CD4-positive, alpha-beta T cell treated with Interleukin-17A for 4 hours (primary cell): ENCODE measurements around the gene CTCFL.
"Not testable (repeated sequence)": the region's sequence is repeated elsewhere in the genome, so short reads cannot be mapped to it uniquely, and the experiment has no call there.

Experiments used
- DNase-seq: peaks from one replicate; pipeline ENCODE4 v3.0.0-alpha.2; 2020; ENCODE audit warnings: mixed read lengths

The CTCFL gene

DNA sequence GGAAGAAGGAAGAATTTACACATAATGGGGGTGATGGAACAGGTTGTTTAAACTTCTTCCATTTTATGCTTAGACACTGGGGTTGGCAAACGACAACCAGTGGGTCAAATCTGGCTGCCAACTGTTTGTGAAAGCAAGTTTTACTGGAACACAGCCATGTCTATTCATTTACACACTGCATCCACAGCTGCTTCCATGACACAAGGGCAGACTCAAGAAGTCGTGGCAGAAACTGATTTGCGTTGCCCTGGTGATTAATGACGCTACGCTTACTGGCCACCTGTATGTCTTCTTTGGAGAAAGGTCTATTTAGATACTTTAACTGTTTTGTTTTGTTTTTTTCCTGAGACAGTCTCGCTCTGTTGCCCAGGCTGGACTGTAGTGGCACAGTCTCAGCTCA lies 19.0 kb downstream of the CTCFL start:
- DNase-seq, result no peak

DNA sequence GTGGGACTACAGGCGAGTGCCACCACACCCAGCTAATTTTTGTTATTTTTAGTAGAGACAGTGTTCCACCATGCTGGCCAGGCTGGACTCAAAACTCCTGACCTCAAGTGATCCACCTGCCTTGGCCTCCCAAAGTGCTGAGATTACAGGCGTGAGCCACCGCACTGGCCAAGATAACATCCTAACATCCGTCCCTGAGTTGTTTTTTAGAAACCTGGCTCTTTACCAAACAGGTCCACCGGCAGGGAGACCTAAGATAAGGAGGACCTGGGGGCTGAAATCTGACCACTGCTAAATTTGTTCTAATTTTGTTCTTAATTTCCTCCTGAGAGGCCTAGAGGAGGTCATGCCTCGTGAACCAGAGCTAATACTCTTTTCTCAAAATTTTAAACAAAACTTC lies 20.5 kb downstream of the CTCFL start:
- DNase-seq, result no peak

DNA sequence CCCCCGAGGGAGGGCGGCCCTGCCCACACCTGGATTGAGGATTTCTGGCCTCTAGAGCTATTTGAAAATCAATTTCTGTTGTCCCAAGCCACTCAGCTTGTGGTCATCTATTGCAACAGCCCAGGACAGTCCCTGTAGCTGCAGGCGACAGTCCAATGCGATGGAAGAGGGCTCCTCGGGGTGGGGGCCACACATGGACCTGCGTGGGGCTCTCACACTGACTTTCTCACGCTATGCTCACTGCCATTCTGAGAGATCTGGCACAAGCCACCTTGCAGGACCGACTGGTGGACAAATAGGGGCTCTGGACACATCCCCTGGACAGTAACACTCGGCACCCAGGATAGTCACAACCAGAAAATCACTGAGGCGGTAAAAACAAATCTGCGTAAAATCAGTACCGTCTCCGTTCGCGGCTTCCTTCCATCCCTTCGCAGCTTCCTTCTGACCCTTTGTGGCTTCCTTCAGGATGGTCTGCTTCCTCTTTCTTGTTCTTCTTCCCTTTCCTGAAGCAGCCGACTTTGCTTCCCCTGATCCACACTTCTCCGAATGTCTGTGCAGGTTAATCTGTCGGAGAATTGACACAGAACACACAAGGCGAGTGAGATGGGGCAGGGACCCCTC lies 21.8 kb downstream of the CTCFL start:
- no peak for DNase-seq

DNA sequence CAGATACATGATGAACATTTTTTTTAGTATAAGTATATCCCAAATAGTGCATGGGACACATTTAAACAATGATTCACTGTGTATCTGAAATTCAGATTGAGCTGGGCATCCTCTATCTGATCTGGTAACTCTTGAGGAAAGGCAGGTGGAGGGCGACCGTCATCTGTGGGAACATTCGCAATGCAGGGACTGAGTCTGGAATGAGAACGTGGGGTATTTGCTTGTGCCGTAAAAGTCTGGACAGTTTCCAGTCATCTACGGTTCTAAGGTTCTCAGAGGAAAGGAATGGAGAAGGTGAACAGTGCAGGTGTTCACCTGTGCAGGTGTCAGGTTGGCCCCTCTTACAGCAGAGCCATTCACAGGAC lies 22.6 kb downstream of the CTCFL start:
- no peak for DNase-seq

DNA sequence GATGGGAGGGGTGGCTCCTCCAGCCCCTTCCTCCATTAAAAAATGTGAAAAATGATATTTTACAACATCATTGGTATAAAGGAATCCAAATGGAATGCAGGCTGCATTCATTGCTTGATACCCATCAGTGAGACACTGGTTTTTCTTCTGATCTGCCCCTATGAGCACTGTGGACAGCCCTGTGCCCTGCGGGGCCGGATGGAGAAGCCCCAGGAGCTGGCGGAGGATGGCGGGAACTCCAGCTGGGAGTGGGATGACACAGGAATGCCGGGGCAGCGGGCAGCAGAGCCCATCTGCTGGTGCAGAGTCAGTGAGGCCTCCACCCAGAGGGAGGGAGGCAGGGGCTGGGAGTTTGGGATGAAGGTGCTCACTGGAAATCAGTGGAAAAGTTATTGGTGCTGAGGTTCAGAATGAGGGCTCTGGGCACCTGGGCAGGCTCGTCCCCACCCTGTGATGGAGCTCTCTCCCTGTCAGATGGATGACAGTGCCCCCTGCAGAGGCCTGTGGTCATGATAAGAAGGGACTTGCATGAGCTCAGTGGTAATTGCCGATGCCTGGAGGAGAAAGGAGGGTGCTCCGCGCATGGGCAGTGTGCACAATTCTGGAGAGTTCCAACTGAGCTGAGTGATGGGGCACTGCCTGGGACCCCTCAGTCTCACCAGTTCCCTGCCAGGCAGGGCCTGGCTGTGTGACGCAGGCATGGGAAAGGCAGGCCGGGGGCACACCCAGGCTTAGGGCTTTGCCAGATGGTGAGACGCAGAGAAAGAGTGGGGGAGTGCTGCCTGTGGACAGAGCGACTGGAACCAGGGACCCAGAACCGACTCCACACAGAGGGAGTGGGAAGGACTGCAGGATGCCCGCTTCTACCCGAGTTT lies 23.2 kb downstream of the CTCFL start:
- DNase-seq, result no peak

DNA sequence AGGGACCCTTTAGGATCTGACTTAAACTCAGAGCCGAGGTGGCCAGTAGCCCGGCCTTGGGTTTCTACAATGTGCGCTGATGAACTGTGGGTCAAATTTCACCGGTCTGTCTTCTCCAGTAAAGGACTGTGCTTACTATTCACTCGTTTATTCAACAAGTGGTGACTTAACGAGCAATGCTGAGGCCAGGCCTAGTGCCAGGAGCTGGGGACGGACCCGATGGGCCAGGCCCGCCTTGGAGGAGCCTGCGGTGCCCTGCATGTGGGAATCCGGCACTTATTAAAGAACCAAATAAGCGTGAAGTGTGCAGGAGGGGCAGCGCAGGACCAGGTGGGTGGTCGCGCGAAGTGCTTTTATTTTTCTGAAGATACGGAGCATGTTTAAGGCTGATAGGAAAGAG lies 24.0 kb downstream of the CTCFL start:
- DNase-seq, result no peak

DNA sequence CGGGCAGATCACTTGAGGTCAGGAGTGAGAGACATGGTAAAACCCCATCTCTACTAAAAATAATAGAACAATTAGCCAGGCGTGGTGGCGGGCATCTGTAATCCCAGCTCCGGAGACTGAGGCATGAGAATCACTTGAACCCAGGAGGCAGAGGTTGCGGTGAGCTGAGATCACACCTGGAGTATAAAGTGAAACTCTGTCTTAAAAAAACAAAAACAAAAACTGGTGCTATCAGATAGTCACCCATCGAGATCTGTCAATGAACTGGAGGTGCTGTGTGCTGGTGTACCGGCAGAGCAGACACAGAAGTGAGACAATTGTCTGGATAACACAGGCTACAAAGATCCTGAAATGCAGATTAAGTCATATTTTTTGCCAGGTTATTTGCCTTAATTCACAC lies 24.7 kb downstream of the CTCFL start:
- DNase-seq, result no peak

DNA sequence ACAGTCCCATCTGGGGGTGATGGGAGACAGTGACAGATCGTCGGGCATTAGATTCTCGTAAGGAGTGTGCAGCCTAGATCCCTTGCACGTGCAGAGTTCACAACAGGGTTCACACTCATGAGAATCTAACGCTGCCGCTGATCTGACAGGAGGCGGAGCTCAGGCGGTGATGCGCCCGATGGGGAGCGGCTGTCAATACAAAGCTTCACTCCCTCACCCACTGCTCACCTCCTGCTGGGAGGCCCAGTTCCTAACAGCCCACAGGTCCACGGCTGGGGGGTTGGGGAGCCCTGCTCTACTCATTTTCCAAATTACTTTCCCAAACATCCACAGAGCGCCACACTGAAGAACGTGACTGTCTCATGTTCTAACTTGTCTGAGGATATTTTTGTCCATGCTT lies 25.3 kb downstream of the CTCFL start:
- no peak for DNase-seq

DNA sequence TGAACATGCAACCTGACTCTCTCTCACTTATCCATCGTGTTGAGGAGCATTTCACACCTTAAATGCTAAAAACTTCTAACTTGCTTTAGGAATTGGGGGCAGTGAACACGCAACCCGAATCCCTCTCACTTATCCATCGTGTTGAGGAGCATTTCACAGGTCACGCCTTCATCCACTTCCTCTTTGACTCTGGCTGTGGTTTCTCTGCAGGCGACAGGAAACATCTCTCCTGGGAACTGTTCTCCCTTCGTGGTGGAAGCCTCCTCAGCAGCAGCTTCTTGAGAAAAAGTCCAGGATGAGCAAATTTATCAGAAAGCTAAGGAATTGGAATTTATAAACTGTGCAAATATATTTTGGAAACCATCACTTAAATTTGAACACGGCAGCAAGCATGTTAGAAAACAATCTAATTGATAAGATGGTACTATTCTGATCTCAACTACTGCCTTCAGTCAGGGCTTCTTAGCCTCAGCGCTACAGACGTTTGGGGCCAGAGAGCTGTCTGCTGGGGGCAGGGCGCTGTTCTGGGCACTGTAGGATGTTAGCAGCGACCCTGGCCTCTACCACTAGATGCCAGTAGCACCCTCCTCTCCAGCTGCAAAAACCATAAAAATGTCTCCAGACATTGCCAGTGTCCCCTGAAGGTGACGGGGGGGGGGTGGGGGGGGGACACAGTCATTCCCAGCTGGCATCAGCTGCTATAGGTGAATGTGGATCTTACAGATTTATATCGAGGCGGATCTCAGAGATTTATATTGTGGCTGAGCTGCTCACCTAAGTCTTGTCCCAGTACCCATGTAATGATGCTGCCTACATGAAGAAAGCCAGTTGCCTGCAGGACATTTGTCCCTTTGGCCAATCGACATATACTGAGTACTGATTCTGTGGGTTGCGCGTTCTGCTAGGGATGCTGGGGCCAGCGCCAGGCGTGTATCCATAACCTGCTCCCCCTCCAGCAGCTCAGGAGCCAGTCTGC lies 26.2 kb downstream of the CTCFL start:
- peak; percentile 39 for DNase-seq

DNA sequence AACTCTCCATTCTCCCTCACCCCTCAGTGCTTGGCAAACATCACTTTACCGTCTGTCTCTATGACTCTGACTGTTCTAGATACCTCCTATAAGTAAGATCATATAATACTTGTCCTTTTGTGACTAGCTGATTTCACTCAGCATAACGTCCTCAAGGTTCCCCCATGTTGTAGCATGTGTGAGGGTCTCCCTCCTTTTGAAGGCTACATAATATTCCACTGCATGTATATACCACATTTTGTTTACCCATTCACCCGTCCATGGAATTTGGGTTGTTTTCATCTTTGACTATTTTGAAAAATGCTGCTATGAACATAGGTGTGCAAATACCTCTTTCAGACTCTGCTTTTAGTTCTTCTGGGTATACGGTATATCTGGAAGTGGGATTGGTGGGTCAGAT lies 28.3 kb downstream of the CTCFL start:
- DNase-seq, result no peak

DNA sequence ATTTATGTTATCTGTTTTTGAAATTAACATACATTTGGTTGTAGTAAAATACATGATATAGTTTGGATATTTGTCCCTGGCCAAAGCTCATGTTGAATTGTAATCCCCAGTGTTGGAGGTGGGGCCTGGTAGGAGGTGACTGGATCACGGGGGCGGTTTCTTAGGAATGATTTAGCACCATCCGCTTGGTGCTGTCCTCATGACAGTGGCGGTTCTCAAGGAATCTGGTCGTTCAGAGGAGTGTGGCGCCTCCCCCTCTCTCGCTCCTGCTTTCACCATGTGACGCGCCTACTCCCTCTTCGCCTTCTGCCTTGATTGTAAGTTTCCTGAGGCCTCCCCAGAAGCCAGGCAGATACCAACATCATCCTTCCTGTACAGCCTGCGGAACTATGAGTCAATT lies 29.0 kb downstream of the CTCFL start:
- DNase-seq, result no peak

DNA sequence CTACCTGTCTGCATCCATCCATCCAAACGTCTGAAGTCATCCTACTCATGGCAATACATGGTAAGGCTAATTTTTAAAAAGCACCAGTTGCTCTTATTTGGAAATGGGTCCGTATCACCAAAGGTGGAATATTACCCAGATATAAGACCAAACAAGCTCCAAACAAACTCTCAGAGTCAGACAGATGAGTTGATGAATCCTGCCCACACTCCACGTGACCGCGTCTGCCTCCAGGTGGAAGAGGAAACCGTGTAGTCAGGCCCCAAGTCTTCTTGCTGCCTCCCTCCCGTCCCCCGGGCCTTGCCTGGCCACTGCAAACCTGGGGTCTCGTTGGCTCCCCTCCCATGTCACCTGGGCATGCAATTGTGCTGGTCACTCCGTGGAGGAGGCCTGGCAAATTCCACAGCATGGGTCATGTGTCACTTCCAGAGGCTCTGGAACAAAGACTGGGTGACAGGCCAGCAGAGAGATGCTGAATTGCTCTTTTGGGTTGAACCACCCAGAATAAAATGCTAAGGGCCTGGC lies 31.8 kb downstream of the CTCFL start:
- DNase-seq, result no peak

DNA sequence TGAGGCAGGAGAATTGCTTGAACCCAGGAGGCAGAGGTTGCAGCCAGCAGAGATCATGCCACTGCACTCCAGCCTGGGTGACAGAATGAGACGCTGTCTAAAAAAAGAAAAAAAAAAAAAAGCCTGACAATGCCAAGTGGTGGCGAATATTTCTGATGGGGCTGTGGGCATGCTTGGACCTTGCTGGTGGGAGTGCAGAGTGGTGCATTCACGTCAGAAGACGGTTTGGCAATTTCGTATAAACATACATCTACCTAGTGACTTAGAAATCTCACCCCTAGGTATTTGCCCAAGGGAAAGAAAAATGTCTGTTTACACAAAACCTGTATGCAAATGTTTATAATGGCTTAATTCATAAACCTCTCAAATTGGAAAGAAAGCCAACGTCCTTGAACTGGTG lies 33.6 kb downstream of the CTCFL start:
- no peak for DNase-seq

DNA sequence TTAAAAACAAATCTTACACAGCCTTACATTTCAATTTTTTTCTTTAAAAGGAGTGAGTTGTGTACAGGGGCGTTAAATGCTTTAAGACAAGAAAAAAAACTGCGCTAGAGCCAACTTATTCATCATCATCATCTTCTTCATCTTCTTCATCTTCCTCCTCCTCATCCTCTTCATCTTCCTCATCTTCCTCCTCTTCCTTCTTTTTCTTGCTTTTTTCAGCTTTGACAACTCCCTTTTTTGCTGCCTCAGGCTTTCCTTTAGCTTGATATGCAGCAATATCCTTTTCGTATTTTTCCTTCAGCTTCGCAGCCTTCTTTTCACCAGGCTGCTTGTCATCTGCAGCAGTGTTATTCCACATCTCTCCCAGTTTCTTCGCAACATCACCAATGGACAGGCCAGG lies 36.7 kb downstream of the CTCFL start:
- not testable (repeated sequence) for DNase-seq

DNA sequence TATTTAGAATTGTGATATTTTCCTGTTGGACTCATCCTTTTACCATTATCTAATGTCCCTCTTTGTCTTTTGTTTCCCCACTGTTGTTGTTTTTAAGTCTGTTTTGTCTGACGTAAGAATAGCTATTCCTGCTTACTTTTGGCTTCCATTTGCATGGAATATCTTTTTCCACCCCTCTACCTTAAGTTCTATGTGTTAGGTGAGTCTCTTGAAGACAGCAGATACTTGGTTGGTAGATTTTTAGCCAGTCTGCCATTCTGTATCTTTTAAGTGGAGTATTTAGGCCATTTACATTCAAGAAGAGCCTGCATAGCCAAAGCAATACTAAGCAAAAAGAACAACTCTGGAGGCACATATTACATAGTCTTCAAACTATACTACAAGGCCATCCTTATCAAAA lies 39.2 kb downstream of the CTCFL start:
- DNase-seq, result no peak

DNA sequence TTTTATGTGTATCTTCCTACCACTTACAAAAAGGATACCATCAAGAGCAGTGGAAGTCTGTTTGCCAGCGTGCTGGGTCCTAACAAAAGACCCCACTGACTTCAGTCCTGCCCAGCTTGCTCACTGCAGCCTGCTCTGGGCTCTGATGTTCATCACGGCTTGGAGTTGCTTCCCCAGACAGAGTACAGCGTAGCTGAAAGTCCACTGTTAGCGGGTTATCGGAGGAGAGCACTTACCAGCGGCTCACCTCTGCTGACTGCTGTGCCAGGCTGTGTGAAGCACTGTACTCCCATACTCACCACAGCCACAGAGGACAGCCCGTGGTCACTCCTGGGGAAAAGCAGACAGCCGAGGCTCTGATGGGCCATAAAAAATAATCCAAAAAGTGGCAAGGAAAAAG lies 40.2 kb downstream of the CTCFL start:
- DNase-seq, result no peak

DNA sequence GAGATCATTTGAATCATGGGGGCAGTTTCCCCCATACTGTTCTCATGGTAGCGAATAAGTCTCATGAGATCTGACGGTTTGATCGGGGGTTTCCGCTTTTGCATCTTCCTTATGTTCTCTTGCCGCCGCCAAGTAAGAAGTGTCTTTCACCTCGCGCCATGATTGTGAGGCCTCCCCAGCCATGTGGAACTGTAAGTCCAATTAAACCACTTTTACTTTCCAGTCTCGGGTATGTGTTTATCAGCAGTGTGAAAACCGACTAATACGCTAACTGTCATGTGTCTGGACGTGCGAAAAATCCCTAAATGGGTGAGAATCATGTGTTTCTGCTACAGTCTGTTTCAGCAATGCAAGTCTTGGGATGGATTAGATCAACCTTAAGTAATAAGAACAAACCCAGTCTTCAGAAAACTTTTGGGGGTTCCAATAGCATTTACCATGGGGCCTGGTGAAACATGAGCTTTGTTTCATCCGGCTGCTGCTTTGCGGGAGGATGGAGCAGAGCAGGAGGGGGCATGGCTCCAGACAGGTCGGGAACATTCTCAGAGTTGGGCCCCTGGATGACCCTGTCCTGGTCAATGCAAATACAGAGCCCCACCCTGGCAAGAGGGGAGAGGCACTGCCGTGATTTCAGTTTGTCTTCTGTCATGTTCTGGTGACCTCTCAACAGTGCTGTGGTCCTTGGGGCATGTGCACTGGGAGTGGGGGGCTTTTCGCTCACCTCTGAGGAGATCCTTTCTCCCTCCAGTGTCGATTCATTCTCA lies 41.5 kb downstream of the CTCFL start:
- no peak for DNase-seq

DNA sequence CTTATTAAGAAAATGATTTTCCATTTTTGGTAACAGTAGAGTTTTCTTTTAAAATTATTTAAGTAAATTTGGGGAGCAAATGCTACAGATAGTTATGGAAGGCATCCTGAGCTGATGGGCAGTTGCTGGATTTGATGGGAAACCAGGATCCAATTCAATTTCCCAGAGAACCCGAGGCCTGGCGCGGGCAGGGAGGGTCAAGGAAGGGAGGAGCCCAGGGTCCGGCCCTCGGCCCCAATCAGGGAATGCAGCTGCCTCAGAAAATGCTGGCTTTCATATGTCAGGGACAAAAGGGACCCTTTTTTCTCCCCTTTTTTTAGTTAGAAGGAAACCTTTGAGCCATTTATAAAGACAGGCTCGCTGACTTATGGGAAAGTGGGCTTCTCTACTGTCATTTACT lies 42.1 kb downstream of the CTCFL start:
- DNase-seq, result no peak

DNA sequence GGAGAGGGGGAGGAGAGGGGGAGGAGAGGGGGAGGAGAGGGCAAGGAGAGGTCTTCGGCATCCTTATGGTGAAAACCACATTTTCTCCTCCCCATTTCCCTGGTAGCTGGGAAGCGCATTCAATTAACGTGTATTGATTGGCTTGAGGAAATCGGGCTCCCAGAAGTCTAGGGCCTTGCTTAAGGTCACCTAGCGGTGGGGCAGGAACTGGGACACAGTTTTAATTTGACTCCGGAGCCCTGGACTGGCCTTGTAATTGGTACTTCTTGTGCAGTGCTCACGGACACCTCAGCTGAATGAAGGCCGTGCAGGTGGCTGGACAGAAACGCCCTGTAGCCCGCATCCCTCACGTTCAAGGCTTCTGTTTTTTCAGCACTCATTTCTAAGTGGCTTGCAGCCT lies 42.8 kb downstream of the CTCFL start:
- DNase-seq, result no peak

DNA sequence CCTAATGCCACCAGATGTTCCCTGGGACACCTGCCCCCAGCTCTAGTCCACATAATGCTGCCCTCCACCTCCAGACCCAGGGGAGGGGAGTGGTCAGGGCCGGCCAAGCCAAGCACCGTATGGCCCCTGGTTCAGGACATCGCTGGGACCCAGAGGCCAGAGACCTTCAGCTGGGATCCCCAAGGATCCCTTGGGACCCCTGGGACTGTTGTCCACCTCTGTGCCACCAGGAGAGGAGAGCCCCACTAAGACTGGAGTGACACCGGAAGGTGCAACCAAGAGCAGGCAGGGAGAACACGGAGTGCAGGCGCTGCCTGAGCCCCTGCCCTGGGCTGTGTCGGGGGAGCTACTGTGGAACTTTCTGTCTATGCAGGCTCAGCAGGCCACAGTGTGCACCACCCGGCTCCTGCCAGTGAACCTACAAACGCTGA lies 43.6 kb downstream of the CTCFL start:
- DNase-seq, result peak; percentile 18

DNA sequence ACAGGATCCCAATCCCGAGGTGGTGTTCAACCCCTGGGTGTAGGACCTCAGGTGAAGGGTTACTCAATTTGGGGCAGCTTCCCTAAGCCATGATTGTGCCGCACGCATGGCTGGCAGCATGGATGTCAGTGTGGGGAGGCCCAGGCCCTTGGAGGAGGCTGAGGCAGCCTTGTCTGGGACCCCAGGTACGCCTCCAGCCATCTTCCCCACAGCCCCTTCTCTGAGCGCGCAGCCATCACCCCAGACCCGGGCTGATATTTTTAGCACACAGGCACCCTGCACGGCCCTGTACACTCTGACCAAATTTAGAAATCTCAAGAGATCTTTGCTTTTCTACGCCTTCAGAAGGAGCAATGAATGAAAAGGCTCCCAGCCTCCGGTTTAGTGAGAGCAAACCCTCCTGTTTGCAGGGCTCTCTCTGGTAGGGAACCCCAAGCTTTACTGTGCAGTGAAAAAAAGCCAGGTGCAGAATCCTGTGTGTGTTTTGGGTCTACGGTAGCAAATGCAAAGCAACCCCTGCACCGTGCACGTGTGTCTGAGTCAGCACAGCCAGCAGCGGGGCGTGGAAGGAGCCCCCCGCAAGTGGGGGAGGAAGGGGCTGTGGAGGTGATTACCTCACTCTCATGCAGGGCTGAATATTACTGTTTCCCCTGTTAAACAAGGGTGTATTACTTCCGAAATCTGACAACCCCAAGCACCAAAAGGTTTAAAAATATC lies 44.3 kb downstream of the CTCFL start:
- peak; percentile 69 for DNase-seq

DNA sequence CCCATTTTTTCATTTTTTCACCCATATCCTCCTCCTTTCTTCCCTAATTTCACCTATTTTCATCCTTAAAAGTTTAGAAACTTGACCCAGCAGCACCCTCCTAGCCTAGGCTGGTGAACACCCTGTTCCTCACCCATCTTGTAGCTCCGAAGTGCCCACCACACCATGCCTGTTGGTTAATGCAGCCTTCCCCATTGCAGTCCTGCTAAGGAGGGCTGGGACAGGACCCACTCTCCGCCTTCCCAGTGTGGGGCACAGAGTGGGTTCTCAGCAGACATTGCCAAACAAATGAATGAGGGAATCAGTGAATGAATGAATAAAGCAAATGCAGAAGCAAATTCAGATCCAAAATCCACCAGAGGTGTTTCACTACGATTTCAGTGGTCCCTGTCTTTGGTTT lies 45.7 kb downstream of the CTCFL start:
- no peak for DNase-seq
